ENCODE data around the gene PPP2R5C.

Gene PPP2R5C

DNA sequence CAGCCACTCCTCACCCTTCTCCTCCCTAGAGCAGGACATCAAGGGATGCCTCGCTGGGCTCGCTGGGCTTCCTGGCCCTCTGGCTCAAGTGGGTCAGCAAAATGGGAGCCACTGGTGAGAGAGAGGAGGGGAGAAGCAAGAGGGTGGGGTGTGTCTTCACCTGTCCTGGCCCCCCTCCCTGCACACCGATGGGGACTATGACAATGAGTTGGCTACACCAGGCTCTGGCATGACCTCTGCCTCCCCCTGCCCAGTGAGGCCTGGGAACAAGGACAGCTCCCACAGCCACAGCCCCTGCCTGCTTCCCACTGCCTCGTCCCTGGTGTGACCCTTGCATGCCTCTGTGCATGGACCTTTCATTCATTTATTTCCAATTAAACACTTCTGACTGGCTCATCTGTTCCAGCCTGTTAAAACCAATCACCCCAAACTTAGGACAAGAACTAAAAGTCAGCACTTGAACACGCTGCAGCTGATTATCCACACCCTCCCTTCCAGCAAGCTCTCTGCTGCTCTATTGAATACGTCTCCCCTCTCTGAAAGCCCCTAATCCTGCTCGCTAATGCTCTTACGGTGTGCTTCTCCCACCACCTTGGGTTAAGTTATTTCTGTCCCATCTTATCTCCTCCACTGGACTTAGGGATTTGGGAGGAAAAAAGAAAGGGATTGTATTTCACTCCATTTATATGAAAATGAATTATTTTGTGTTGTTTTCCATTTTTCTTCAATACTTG is 5.8 kb upstream of the PPP2R5C start:
- Histone ChIP-seq H3K9me2 (replicated peaks; ENCODE audit: control insufficient read depth, low read length) (no peaks in the 10 kb centered on the region), H3K27me3 (ENCODE audit: control insufficient read depth, low read length) (peaks cover 25% of the 10 kb centered on the region), H3K36me3 (ENCODE audit: control insufficient read depth, low read length) (no peaks in the 10 kb centered on the region), H3K4me1 (ENCODE audit: control insufficient read depth, low read length) (peaks cover 5% of the 10 kb centered on the region), H3F3A (ENCODE audit: control insufficient read depth, insufficient read depth) (no peaks in the 10 kb centered on the region), H4K20me1 (ENCODE audit: control insufficient read depth, insufficient read depth, low read depth, low read length) (no peaks in the 10 kb centered on the region), H3K4me3 (ENCODE audit: low read length) (no peak overlapping the region), H3K4me2 (ENCODE audit: low read length) (no peak overlapping the region), H3K79me2 (ENCODE audit: control insufficient read depth, low read length) (no peaks in the 10 kb centered on the region), H3K27ac (ENCODE audit: low read depth, low read length) (no peak overlapping the region), H3K9me3 (ENCODE audit: control insufficient read depth, insufficient read depth, low read length) (no peaks in the 10 kb centered on the region; the same call in 1 of the 2 replicates)
- no peak for TF ChIP-seq EZH2phosphoT487 (IDR thresholded peaks at IDR 0.05; ENCODE audit: borderline replicate concordance, low read length)
- TF ChIP-seq, protein P1, sequence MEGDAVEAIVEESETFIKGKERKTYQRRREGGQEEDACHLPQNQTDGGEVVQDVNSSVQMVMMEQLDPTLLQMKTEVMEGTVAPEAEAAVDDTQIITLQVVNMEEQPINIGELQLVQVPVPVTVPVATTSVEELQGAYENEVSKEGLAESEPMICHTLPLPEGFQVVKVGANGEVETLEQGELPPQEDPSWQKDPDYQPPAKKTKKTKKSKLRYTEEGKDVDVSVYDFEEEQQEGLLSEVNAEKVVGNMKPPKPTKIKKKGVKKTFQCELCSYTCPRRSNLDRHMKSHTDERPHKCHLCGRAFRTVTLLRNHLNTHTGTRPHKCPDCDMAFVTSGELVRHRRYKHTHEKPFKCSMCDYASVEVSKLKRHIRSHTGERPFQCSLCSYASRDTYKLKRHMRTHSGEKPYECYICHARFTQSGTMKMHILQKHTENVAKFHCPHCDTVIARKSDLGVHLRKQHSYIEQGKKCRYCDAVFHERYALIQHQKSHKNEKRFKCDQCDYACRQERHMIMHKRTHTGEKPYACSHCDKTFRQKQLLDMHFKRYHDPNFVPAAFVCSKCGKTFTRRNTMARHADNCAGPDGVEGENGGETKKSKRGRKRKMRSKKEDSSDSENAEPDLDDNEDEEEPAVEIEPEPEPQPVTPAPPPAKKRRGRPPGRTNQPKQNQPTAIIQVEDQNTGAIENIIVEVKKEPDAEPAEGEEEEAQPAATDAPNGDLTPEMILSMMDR (IDR thresholded peaks at IDR 0.05; ENCODE audit: low read depth, low read length, poor library complexity, severe bottlenecking), result no peak

DNA sequence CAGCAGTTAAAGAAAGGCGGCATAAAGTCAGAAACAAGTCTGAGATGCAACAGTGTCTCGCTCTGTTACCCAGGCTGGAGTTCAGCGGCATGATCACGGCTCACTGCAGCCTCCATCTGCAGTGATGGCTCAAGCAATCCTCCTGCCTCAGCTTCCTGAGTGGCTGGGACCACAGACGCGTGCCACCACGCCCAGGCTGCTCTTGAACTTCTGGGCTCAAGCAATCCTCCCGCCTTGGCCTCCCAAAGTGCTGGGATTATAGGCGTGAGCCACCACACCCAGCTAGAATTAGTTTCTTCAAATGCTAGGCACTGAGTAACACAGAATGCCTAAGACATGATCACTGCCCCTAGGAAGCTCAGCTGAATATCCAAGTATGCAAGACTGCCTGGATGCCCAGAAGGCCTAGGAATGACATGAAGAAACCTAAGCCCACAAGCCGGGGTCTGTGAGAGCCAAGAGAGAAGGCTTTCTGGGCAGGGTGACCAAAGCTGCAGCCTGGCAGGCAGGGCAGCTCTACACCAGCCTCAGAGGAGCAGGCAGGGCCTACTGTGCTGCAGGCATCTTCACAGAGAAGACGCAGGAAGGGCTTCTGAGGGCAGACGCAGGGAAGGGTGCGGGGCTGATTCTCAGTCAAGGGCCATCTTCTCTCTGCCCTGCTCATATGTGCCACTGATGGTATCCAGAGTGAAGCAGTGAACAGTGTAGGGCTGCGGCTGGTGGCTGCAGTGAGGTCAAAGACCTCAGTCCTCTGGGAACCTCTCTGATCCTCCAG is 4.3 kb upstream of the PPP2R5C start:
- Histone ChIP-seq H3K36me3 (ENCODE audit: control insufficient read depth, low read length) (no peaks in the 10 kb centered on the region), H3K4me2 (ENCODE audit: low read length) (no peak overlapping the region), H3K4me1 (ENCODE audit: control insufficient read depth, low read length) (peaks cover 6% of the 10 kb centered on the region), H3K9me2 (replicated peaks; ENCODE audit: control insufficient read depth, low read length) (no peaks in the 10 kb centered on the region), H3K79me2 (ENCODE audit: control insufficient read depth, low read length) (peaks cover 3% of the 10 kb centered on the region), H3K27ac (ENCODE audit: low read depth, low read length) (no peak overlapping the region), H3F3A (ENCODE audit: control insufficient read depth, insufficient read depth) (no peaks in the 10 kb centered on the region), H3K4me3 (ENCODE audit: low read length) (no peak overlapping the region), H3K27me3 (ENCODE audit: control insufficient read depth, low read length) (peaks cover 14% of the 10 kb centered on the region), H4K20me1 (ENCODE audit: control insufficient read depth, insufficient read depth, low read depth, low read length) (no peaks in the 10 kb centered on the region), H3K9me3 (ENCODE audit: control insufficient read depth, insufficient read depth, low read length) (no peaks in the 10 kb centered on the region; the same call in 1 of the 2 replicates)
- TF ChIP-seq EZH2phosphoT487 (IDR thresholded peaks at IDR 0.05; ENCODE audit: borderline replicate concordance, low read length), result no peak
- TF ChIP-seq, protein P1 (IDR thresholded peaks at IDR 0.05; ENCODE audit: low read depth, low read length, poor library complexity, severe bottlenecking), result no peak

DNA sequence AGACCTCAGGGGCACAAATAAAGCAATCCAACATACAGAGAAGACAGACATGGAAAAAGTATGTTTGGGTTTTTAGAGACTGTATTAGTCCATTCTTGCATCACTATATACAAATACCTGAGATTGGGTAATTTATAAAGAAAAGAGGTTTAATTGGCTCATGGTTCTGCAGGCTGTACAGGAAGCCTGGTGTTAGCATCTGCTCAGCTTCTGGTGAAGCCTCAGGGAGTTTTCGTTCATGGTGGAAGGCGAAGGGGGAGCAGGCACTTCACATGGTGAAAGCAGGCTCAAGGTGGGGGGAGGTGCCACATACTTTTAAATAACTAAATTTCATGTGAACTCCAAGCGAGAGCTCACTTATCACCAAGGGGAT is 3.7 kb upstream of the PPP2R5C start:
- H3F3A ChIP-seq (ENCODE audit: control insufficient read depth, insufficient read depth), result no peaks in the 10 kb centered on the region
- peaks cover 11% of the 10 kb centered on the region for H3K4me1 ChIP-seq (ENCODE audit: control insufficient read depth, low read length)
- H3K36me3 ChIP-seq (ENCODE audit: control insufficient read depth, low read length), result no peaks in the 10 kb centered on the region
- H3K27me3 ChIP-seq (ENCODE audit: control insufficient read depth, low read length), result peaks cover 14% of the 10 kb centered on the region
- no peaks in the 10 kb centered on the region; the same call in 1 of the 2 replicates for H3K9me3 ChIP-seq (ENCODE audit: control insufficient read depth, insufficient read depth, low read length)
- H3K4me3 ChIP-seq (ENCODE audit: low read length), result no peak overlapping the region
- no peaks in the 10 kb centered on the region for H3K9me2 ChIP-seq (replicated peaks; ENCODE audit: control insufficient read depth, low read length)
- H4K20me1 ChIP-seq (ENCODE audit: control insufficient read depth, insufficient read depth, low read depth, low read length), result no peaks in the 10 kb centered on the region
- peaks cover 5% of the 10 kb centered on the region for H3K79me2 ChIP-seq (ENCODE audit: control insufficient read depth, low read length)
- H3K4me2 ChIP-seq (ENCODE audit: low read length), result no peak overlapping the region
- no peak overlapping the region for H3K27ac ChIP-seq (ENCODE audit: low read depth, low read length)
- TF ChIP-seq EZH2phosphoT487 (IDR thresholded peaks at IDR 0.05; ENCODE audit: borderline replicate concordance, low read length), result no peak
- TF ChIP-seq, protein P1 (IDR thresholded peaks at IDR 0.05; ENCODE audit: low read depth, low read length, poor library complexity, severe bottlenecking), result no peak

Measured in DOHH2 (cell line).